Measurements from ENCODE around the gene ERICH2. TPM values are rescaled to one million over a fixed set of nuclear protein-coding genes. Genes with fewer than 3 reads are reported as not detected.

The ERICH2 gene
- total RNA-seq, 1 donor from 2014 or later = 0.94 TPM

DNA sequence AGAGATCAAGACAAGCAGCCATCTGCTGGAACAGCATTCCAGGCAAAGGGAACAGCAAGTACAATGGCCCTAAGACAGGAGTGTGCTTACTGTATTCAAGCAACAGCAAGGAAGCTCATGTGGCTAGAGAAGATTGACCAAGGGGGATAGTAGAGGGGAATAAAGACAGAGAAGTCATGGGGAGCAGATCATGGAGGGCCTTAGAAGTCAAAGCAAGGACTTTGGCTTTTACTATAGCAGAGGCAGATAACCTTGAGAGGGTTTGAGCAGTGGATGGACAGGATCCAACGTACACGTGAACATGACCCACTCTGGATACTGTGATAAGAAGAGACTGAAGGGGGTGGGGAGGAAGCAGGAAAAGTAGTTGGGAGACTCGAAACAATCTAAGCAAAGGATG lies 28.2 kb upstream of the ERICH2 start:
- Mint-ChIP-seq H3K27ac (no peak overlapping the region), H3K4me1 (peaks cover 1% of the 10 kb centered on the region), H3K4me3 (no peak overlapping the region), H3K9me3 (peaks cover 5% of the 10 kb centered on the region), H3K27me3 (ENCODE audit: low read depth) (no peaks in the 10 kb centered on the region), H3K36me3 (no peaks in the 10 kb centered on the region)
- TF ChIP-seq, protein P1, sequence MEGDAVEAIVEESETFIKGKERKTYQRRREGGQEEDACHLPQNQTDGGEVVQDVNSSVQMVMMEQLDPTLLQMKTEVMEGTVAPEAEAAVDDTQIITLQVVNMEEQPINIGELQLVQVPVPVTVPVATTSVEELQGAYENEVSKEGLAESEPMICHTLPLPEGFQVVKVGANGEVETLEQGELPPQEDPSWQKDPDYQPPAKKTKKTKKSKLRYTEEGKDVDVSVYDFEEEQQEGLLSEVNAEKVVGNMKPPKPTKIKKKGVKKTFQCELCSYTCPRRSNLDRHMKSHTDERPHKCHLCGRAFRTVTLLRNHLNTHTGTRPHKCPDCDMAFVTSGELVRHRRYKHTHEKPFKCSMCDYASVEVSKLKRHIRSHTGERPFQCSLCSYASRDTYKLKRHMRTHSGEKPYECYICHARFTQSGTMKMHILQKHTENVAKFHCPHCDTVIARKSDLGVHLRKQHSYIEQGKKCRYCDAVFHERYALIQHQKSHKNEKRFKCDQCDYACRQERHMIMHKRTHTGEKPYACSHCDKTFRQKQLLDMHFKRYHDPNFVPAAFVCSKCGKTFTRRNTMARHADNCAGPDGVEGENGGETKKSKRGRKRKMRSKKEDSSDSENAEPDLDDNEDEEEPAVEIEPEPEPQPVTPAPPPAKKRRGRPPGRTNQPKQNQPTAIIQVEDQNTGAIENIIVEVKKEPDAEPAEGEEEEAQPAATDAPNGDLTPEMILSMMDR (IDR thresholded peaks at IDR 0.05; ENCODE audit: unreplicated experiment) = no peak
- DNase-seq (ENCODE audit: low spot score in 2 of 2, unreplicated experiment in 2 of 2) = no peak

DNA sequence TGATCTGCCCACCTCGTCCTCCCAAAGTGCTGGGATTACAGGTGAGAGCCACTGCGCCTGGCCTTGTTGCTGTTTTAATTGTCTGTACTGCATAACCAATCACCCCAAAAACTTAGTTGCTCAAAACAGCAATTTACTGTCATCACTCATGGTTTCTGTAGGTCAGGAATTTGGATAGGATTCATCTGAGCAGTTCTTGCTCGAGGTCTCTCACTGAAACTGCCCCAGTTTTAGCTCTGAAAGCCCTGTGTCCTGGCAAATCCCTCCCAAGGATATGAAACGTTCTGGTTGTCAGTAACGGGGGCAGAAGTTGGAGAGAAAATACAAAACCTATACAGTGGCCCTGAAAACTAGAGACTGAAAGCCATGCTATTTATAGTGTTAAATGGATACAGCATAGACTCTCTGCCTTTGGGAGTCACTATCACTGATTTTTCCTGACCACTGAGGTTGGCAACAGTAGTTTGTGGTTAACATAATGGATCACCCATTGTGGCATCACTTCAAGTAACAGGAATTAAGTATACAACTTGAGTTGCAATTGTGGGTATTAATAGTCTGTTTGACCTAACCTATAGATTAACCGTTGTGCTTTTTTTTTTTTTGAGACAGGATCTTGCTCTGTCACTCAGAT lies 27.2 kb upstream of the ERICH2 start:
- no peaks in the 10 kb centered on the region for H3K36me3 Mint-ChIP-seq
- no peak overlapping the region for H3K27ac Mint-ChIP-seq
- H3K27me3 Mint-ChIP-seq (ENCODE audit: low read depth) = no peaks in the 10 kb centered on the region
- TF ChIP-seq, protein P1 (IDR thresholded peaks at IDR 0.05; ENCODE audit: unreplicated experiment) = no peak
- H3K9me3 Mint-ChIP-seq = no peaks in the 10 kb centered on the region
- no peak overlapping the region for H3K4me3 Mint-ChIP-seq
- DNase-seq (ENCODE audit: low spot score in 2 of 2, unreplicated experiment in 2 of 2) = no peak
- peaks cover 1% of the 10 kb centered on the region for H3K4me1 Mint-ChIP-seq

DNA sequence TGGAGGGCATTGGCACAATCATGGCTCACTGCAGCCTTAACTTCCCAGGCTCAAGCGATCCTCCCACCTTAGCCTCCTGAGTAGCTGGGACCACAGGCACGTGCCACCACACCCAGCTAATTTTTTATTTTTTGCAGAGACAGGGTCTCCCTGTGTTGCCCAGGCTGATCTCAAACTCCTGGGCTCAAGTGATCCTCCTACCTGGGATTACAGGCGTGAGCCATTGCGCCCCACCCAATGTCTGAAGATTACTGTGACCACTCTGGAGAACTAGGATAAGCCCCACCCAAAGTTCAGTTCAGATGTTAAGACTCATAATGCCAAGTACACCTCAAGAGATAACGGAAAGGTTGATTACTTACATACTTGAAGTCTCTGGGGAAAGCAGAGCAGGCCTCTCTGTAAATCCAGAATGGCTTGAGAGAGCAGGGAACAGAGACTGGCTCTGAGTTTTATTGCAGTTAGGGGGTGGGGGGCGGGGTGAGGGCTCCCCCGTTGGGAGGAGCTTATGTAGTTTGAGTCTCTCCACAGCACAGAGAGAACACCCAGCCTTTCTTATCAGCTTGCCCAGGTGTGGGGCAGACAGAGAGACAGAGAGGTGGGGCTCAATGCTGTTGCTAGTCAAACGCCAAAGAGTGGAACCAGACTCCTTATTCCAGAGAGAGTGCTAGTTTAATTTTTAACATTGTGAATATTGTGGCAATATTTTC lies 26.5 kb upstream of the ERICH2 start:
- H3K9me3 Mint-ChIP-seq = no peaks in the 10 kb centered on the region
- H3K27me3 Mint-ChIP-seq (ENCODE audit: low read depth) = peaks cover 2% of the 10 kb centered on the region
- H3K27ac Mint-ChIP-seq = no peak overlapping the region
- TF ChIP-seq, protein P1 (IDR thresholded peaks at IDR 0.05; ENCODE audit: unreplicated experiment) = no peak
- H3K36me3 Mint-ChIP-seq = no peaks in the 10 kb centered on the region
- DNase-seq (ENCODE audit: low spot score in 2 of 2, unreplicated experiment in 2 of 2) = no peak
- H3K4me1 Mint-ChIP-seq = peaks cover 1% of the 10 kb centered on the region
- H3K4me3 Mint-ChIP-seq = no peak overlapping the region

DNA sequence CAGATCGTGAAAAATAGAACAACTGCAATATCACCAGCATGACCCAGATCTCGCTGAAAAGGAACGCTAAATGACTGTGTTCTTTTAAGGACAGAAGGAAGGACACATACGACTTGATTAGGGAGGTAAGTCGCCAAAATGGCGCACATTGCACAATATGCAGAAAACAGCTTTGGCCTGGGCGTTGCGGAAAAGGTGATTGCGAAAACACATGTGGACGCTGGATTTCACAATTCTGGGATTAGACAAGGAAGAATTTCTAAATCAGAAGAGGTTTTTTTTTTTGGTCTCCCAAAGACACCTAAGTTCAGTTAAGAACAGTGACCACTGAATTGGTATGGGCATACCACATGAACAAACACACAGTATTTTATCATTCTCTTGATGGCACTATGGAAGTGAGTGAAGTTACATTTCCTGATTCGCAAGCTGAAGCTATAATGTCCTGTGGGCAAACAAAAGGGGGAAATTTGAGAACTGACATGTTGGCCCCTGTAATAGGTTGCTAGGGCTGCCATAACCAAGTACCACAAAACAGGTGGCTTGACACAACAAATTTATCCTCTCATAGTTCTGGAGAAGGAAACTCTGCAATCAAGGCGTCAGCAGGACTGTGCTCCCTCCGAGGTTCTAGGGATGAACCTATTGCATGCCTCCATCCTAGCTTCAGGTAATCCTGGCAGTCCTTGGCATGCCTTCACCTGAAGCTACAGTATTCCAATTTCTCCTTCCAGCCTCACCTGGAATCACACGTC lies 25.8 kb upstream of the ERICH2 start:
- Mint-ChIP-seq H3K4me3 (no peak overlapping the region), H3K4me1 (no peaks in the 10 kb centered on the region), H3K27ac (no peak overlapping the region), H3K9me3 (peaks cover 4% of the 10 kb centered on the region), H3K27me3 (ENCODE audit: low read depth) (peaks cover 2% of the 10 kb centered on the region), H3K36me3 (no peaks in the 10 kb centered on the region)
- TF ChIP-seq, protein P1 (IDR thresholded peaks at IDR 0.05; ENCODE audit: unreplicated experiment) = no peak
- no peak for DNase-seq (ENCODE audit: low spot score in 2 of 2, unreplicated experiment in 2 of 2)

DNA sequence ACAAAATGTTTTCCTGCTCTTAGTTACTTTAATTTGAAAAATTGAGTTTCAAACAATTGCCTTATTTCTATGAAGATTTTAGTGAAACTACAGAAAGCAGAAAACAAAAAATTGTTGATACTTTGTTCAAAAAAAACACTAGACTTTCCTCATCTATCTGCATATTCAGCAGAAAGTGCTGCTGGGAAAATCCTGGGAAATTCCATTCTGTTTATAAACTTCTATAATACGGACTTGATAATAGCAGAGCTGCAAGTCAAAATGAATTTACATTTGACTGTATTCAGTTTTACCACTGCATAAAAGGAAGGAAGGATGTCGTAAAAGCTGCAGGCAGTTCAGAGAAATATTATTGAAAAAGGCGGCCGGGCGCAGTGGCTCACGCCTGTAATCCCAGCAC lies 24.9 kb upstream of the ERICH2 start:
- TF ChIP-seq, protein P1 (IDR thresholded peaks at IDR 0.05; ENCODE audit: unreplicated experiment) = no peak
- Mint-ChIP-seq H3K36me3 (no peaks in the 10 kb centered on the region), H3K4me3 (no peak overlapping the region), H3K9me3 (peaks cover 11% of the 10 kb centered on the region), H3K27ac (no peak overlapping the region), H3K27me3 (ENCODE audit: low read depth) (peaks cover 2% of the 10 kb centered on the region), H3K4me1 (no peaks in the 10 kb centered on the region)
- no peak for DNase-seq (ENCODE audit: low spot score in 2 of 2, unreplicated experiment in 2 of 2)

Data from mesothelial cell of epicardium (in vitro differentiated cells).